ENCODE results near the gene ZNF574.

The ZNF574 gene

GRCh38 chr19:42059196-42059595 is 16.8 kb upstream of the ZNF574 start:
- no peak for DNase-seq (ENCODE audit: low read depth, low spot score)

GRCh38 chr19:42060117-42060516 is 15.8 kb upstream of the ZNF574 start:
- DNase-seq (ENCODE audit: low read depth, low spot score), result no peak

GRCh38 chr19:42062381-42062780 is 13.6 kb upstream of the ZNF574 start:
- DNase-seq (ENCODE audit: low read depth, low spot score), result no peak

- DNase-seq (ENCODE audit: low read depth, low spot score), result no peak
Observed at GRCh38 chr19:42064432-42064831, 11.5 kb upstream of the ZNF574 start.

- no peak for DNase-seq (ENCODE audit: low read depth, low spot score)
Observed at GRCh38 chr19:42065051-42065450, 10.9 kb upstream of the ZNF574 start.

GRCh38 chr19:42065511-42065910 is 10.5 kb upstream of the ZNF574 start:
- DNase-seq (ENCODE audit: low read depth, low spot score), result no peak

- no peak for DNase-seq (ENCODE audit: low read depth, low spot score)
Observed at GRCh38 chr19:42066075-42066754, 9.8 kb upstream of the ZNF574 start.

- no peak for DNase-seq (ENCODE audit: low read depth, low spot score)
Observed at GRCh38 chr19:42067315-42067888, 8.6 kb upstream of the ZNF574 start.

GRCh38 chr19:42068361-42068755 is 7.6 kb upstream of the ZNF574 start:
- no peak for DNase-seq (ENCODE audit: low read depth, low spot score)

GRCh38 chr19:42068756-42069571 is 7.0 kb upstream of the ZNF574 start:
- DNase-seq (ENCODE audit: low read depth, low spot score), result no peak

- DNase-seq (ENCODE audit: low read depth, low spot score), result no peak
Observed at GRCh38 chr19:42069619-42070351, 6.2 kb upstream of the ZNF574 start, which contains the start of gene GRIK5. Gene GRIK5 (minus strand): TSS chr19:42070206. CDS start chr19:42065770, 4,436 bp downstream.

GRCh38 chr19:42071247-42071646 is 4.7 kb upstream of the ZNF574 start:
- no peak for DNase-seq (ENCODE audit: low read depth, low spot score)

GRCh38 chr19:42074513-42075363 is 1.2 kb upstream of the ZNF574 start:
- no peak for DNase-seq (ENCODE audit: low read depth, low spot score)

- no peak for DNase-seq (ENCODE audit: low read depth, low spot score)
Observed at GRCh38 chr19:42075364-42075615, 676 bp upstream of the ZNF574 start.

- no peak for DNase-seq (ENCODE audit: low read depth, low spot score)
Observed at GRCh38 chr19:42076380-42076944, 496 bp downstream of the ZNF574 start.

GRCh38 chr19:42078058-42078457 is 2.1 kb downstream of the ZNF574 start:
- no peak for DNase-seq (ENCODE audit: low read depth, low spot score)

- DNase-seq (ENCODE audit: low read depth, low spot score), result no peak
Observed at GRCh38 chr19:42078538-42079275, 2.7 kb downstream of the ZNF574 start.

- DNase-seq (ENCODE audit: low read depth, low spot score), result no peak
Observed at GRCh38 chr19:42079276-42079669, 3.3 kb downstream of the ZNF574 start.

- DNase-seq (ENCODE audit: low read depth, low spot score), result no peak
Observed at GRCh38 chr19:42079886-42080763, 4.2 kb downstream of the ZNF574 start.

Data from activated naive CD8-positive, alpha-beta T cell treated with anti-CD3 and anti-CD28 coated beads, Interleukin-2, amount 50 U/mL, for 16 hours (primary cell).